Common myeloid progenitor, CD34-positive (primary cell): ENCODE data around the gene TANGO2.

Experiments
- CTCF ChIA-PET: fragments of 350-600 bp; sonication (Branson Sonifier 250); formaldehyde crosslinking; loops from one replicate; lab custom pipeline; 2021; ENCODE audit warnings: antibody characterized with exemption; lab: Charles Lee
- POLR2A ChIA-PET: fragments of 350-600 bp; sonication (Branson Sonifier 250); formaldehyde crosslinking; loops from one replicate; lab custom pipeline; 2021; ENCODE audit warnings: antibody characterized with exemption; lab: Charles Lee
- DNase-seq, 3 donors: peaks; one replicate each; pipeline versions ENCODE4 v3.0.0 to v3.0.0-alpha.2; 2013
- H3K27ac ChIP-seq, 2 experiments: 1 replicate in 1 of 2; 2 replicates in 1 of 2; pipeline ENCODE4 v1.7.0; 2013; ENCODE audit warnings: inconsistent platforms in 2 of 2, low read length in 2 of 2, mild to moderate bottlenecking in 2 of 2, low read depth in 1 of 2, moderate library complexity in 1 of 2; ENCODE audit not compliant: severe bottlenecking in 2 of 2, insufficient read depth in 1 of 2, poor library complexity in 1 of 2
- H3K27me3 ChIP-seq, 5 experiments: replicated peaks in 2 of 5; 1 replicate in 3 of 5; 2 replicates in 2 of 5; pipeline versions ENCODE4 v1.6.1 to v1.7.0; 2013; ENCODE audit warnings: low read length in 4 of 5, mild to moderate bottlenecking in 2 of 5, moderate library complexity in 2 of 5, inconsistent platforms in 1 of 5; ENCODE audit not compliant: insufficient read depth in 5 of 5, control insufficient read depth in 4 of 5
- H3K36me3 ChIP-seq, 4 experiments: 1 replicate in 2 of 4; 2 replicates in 2 of 4; pipeline versions ENCODE4 v1.6.1 to v1.7.0; 2013; ENCODE audit warnings: low read length in 3 of 4, control low read depth in 1 of 4, mild to moderate bottlenecking in 1 of 4; ENCODE audit not compliant: control insufficient read depth in 4 of 4, insufficient read depth in 4 of 4
- H3K4me1 ChIP-seq, 4 experiments: 1 replicate in 3 of 4; 2 replicates in 1 of 4; pipeline versions ENCODE4 v1.6.1 to v1.7.1; 2013; ENCODE audit warnings: low read length in 3 of 4, mild to moderate bottlenecking in 3 of 4, control low read depth in 1 of 4, inconsistent platforms in 1 of 4, moderate library complexity in 1 of 4; ENCODE audit not compliant: control insufficient read depth in 4 of 4, insufficient read depth in 4 of 4; ENCODE audit errors: control extremely low read depth in 1 of 4
- H3K4me3 ChIP-seq, 7 experiments: 1 replicate in 4 of 7; 2 replicates in 3 of 7; pipeline versions ENCODE4 v1.5.1 to v1.7.0; 2013; ENCODE audit warnings: mild to moderate bottlenecking in 7 of 7, low read length in 6 of 7, moderate library complexity in 6 of 7, inconsistent platforms in 2 of 7, low read depth in 2 of 7, control low read depth in 1 of 7; ENCODE audit not compliant: insufficient read depth in 4 of 7, control insufficient read depth in 1 of 7; ENCODE audit errors: extremely low read depth in 1 of 7
- H3K9me3 ChIP-seq, 5 experiments: 1 replicate in 4 of 5; 2 replicates in 1 of 5; pipeline versions ENCODE4 v1.6.1 to v1.7.1; 2013; ENCODE audit warnings: low read length in 4 of 5, mild to moderate bottlenecking in 2 of 5, inconsistent platforms in 1 of 5, low read depth in 1 of 5, moderate library complexity in 1 of 5; ENCODE audit not compliant: control insufficient read depth in 4 of 5, insufficient read depth in 2 of 5; ENCODE audit errors: control extremely low read depth in 1 of 5
- WGBS: methylation state at CpG from one replicate; pipeline ENCODE4 v1.1.5; 2013; ENCODE audit not compliant: insufficient coverage; 5-methylcytosine and 5-hydroxymethylcytosine counted together

TANGO2 gene

GRCh38 chr22:20022231-20022977 lies 1.5 kb downstream of the TANGO2 start:
- DNase-seq, result no peak
- WGBS, result 88% methylated on average over 11 of the region's 11 CpGs
- Histone ChIP-seq H3K9me3 (no peaks in the 10 kb centered on the region), H3K27ac (peak overlapping the region in 1 of 2 experiments; percentile 88), H3K4me1 (peaks cover 12 to 43% (median 40%) of the 10 kb centered on the region in 4 experiments), H3K36me3 (peaks cover 0 to 13% (median 7%) of the 10 kb centered on the region in 4 experiments), H3K27me3 (peaks cover 0 to 15% (median 11%) of the 10 kb centered on the region in 5 experiments), H3K4me3 (peak overlapping the region in 6 of 7 experiments; percentile 80 to 96 (median 85))
- ChIA-PET CTCF (interaction anchor here (0.8 to 2.4 kb wide), 11 partner anchors 9 to 89 kb away, joined by 3 to 19 read pairs (median 4); no protein-coding TSS in a partner anchor), POLR2A (interaction anchor here (0.5 to 1.1 kb wide), 2 partner anchors 57 to 90 kb away, joined by 3 read pairs; no protein-coding TSS in a partner anchor)

GRCh38 chr22:20022978-20023613 lies 2.2 kb downstream of the TANGO2 start:
- peaks cover 0 to 13% (median 7%) of the 10 kb centered on the region in 4 experiments for H3K36me3 ChIP-seq
- H3K9me3 ChIP-seq, result no peaks in the 10 kb centered on the region
- peaks cover 0 to 8% (median 5%) of the 10 kb centered on the region in 5 experiments for H3K27me3 ChIP-seq
- ChIA-PET CTCF (interaction anchor here (1.1 to 2.4 kb wide), 7 partner anchors 9 to 56 kb away, joined by 3 to 19 read pairs (median 4); no protein-coding TSS in a partner anchor), POLR2A (interaction anchor here (1.1 kb wide), 1 partner anchor 91 kb away, joined by 3 read pairs; no protein-coding TSS in a partner anchor)
- peak overlapping the region in 1 of 2 experiments; percentile 88 for H3K27ac ChIP-seq
- H3K4me3 ChIP-seq, result peak overlapping the region in 4 of 7 experiments; percentile 5 to 96 (median 66)
- WGBS, result 21% methylated on average over 8 of the region's 10 CpGs
- peak in 2 of 3 donors; percentile 46 to 58 for DNase-seq
- H3K4me1 ChIP-seq, result peaks cover 12 to 41% (median 37%) of the 10 kb centered on the region in 4 experiments

- Histone ChIP-seq H3K4me1 (peaks cover 12 to 48% (median 37%) of the 10 kb centered on the region in 4 experiments), H3K36me3 (peaks cover 0 to 13% (median 7%) of the 10 kb centered on the region in 4 experiments), H3K27me3 (no peaks in the 10 kb centered on the region), H3K9me3 (no peaks in the 10 kb centered on the region), H3K4me3 (no peak overlapping the region), H3K27ac (peak overlapping the region in 1 of 2 experiments; percentile 20)
- 95% methylated on average over 9 of the region's 13 CpGs for WGBS
- no peak for DNase-seq
- ChIA-PET POLR2A (no interaction called here), CTCF (interaction anchor here (0.9 to 4.8 kb wide), 4 partner anchors 9 to 59 kb away, joined by 3 to 20 read pairs (median 5); no protein-coding TSS in a partner anchor)
These were observed 3.3 kb downstream of the TANGO2 start for GRCh38 chr22:20024225-20024624.

GRCh38 chr22:20024650-20025397 lies 3.9 kb downstream of the TANGO2 start:
- no peak for DNase-seq
- Histone ChIP-seq H3K9me3 (no peaks in the 10 kb centered on the region), H3K36me3 (peaks cover 0 to 13% (median 7%) of the 10 kb centered on the region in 4 experiments), H3K4me3 (no peak overlapping the region), H3K27me3 (no peaks in the 10 kb centered on the region), H3K4me1 (peaks cover 12 to 54% (median 37%) of the 10 kb centered on the region in 4 experiments), H3K27ac (peak overlapping the region in 1 of 2 experiments; percentile 20)
- ChIA-PET POLR2A (no interaction called here), CTCF (interaction anchor here (0.9 to 4.8 kb wide), 4 partner anchors 9 to 59 kb away, joined by 3 to 20 read pairs (median 5); no protein-coding TSS in a partner anchor)
- WGBS, result 97% methylated on average over 13 of the region's 15 CpGs

GRCh38 chr22:20025401-20026203 lies 4.7 kb downstream of the TANGO2 start:
- Histone ChIP-seq H3K27ac (no peak overlapping the region), H3K9me3 (no peaks in the 10 kb centered on the region), H3K4me3 (no peak overlapping the region), H3K27me3 (no peaks in the 10 kb centered on the region), H3K36me3 (peaks cover 0 to 13% (median 7%) of the 10 kb centered on the region in 4 experiments), H3K4me1 (peaks cover 12 to 48% (median 32%) of the 10 kb centered on the region in 4 experiments)
- peak; percentile 32 to 82 (median 58) for DNase-seq
- CTCF ChIA-PET, result interaction anchor here (0.9 to 4.8 kb wide), 4 partner anchors 10 to 54 kb away, joined by 4 to 20 read pairs (median 5); no protein-coding TSS in a partner anchor
- POLR2A ChIA-PET, result no interaction called here
- WGBS, result 97% methylated on average over 12 of the region's 13 CpGs
